ENCODE measurements around the gene RPL5.

RPL5 gene

GRCh38 chr1:92820024-92820423 is 11.8 kb upstream of the RPL5 start:
- DNase-seq (ENCODE audit: low read depth in 2 of 2), result no peak

- no peak for DNase-seq (ENCODE audit: low read depth in 2 of 2)
Measured at GRCh38 chr1:92820551-92820950, 11.3 kb upstream of the RPL5 start.

GRCh38 chr1:92822879-92823278 is 9.0 kb upstream of the RPL5 start:
- DNase-seq (ENCODE audit: low read depth in 2 of 2), result no peak

GRCh38 chr1:92826792-92827191 is 5.0 kb upstream of the RPL5 start:
- no peak for DNase-seq (ENCODE audit: low read depth in 2 of 2)

- DNase-seq (ENCODE audit: low read depth in 2 of 2), result no peak
Measured at GRCh38 chr1:92831368-92831761, 475 bp upstream of the RPL5 start.

- DNase-seq (ENCODE audit: low read depth in 2 of 2), result no peak
Measured at GRCh38 chr1:92832537-92833114, 786 bp downstream of the RPL5 start.

GRCh38 chr1:92833840-92834239 is 2.0 kb downstream of the RPL5 start:
- no peak for DNase-seq (ENCODE audit: low read depth in 2 of 2)

- DNase-seq (ENCODE audit: low read depth in 2 of 2), result no peak
Measured at GRCh38 chr1:92834617-92835016, 2.8 kb downstream of the RPL5 start.

- no peak for DNase-seq (ENCODE audit: low read depth in 2 of 2)
Measured at GRCh38 chr1:92837062-92837461, 5.2 kb downstream of the RPL5 start.

GRCh38 chr1:92838519-92838918 is 6.7 kb downstream of the RPL5 start:
- DNase-seq (ENCODE audit: low read depth in 2 of 2), result no peak

- no peak for DNase-seq (ENCODE audit: low read depth in 2 of 2)
Measured at GRCh38 chr1:92839442-92839841, 7.6 kb downstream of the RPL5 start.

- DNase-seq (ENCODE audit: low read depth in 2 of 2), result no peak
Measured at GRCh38 chr1:92840600-92840999, 8.8 kb downstream of the RPL5 start.

- no peak for DNase-seq (ENCODE audit: low read depth in 2 of 2)
Measured at GRCh38 chr1:92842082-92843045, 10.5 kb downstream of the RPL5 start.

- DNase-seq (ENCODE audit: low read depth in 2 of 2), result no peak
Measured at GRCh38 chr1:92843046-92843423, 11.2 kb downstream of the RPL5 start.

GRCh38 chr1:92843429-92844352 is 11.9 kb downstream of the RPL5 start:
- no peak for DNase-seq (ENCODE audit: low read depth in 2 of 2)

GRCh38 chr1:92844439-92844838 is 12.6 kb downstream of the RPL5 start:
- no peak for DNase-seq (ENCODE audit: low read depth in 2 of 2)

- DNase-seq (ENCODE audit: low read depth in 2 of 2), result no peak
Measured at GRCh38 chr1:92845908-92846307, 14.1 kb downstream of the RPL5 start.

- no peak for DNase-seq (ENCODE audit: low read depth in 2 of 2)
Measured at GRCh38 chr1:92848201-92848600, 16.4 kb downstream of the RPL5 start.

- no peak for DNase-seq (ENCODE audit: low read depth in 2 of 2)
Measured at GRCh38 chr1:92850019-92850418, 18.2 kb downstream of the RPL5 start.

- DNase-seq (ENCODE audit: low read depth in 2 of 2), result no peak
Measured at GRCh38 chr1:92851729-92852128, 19.9 kb downstream of the RPL5 start.

GRCh38 chr1:92853299-92853698 is 21.5 kb downstream of the RPL5 start:
- DNase-seq (ENCODE audit: low read depth in 2 of 2), result no peak

GRCh38 chr1:92854101-92854785 is 22.4 kb downstream of the RPL5 start:
- no peak for DNase-seq (ENCODE audit: low read depth in 2 of 2)
